GM11168 (cell line): Measurements from ENCODE around the gene ATRNL1.

Experiments
- in situ Hi-C: fragments of 300-500 bp; cut with MboI; formaldehyde crosslinking; loops from one replicate; pipeline ENCODE4 v1.12.0; 2022; ENCODE audit warnings: low sequenced_read_pairs; ENCODE audit not compliant: unreplicated experiment

Gene ATRNL1

DNA sequence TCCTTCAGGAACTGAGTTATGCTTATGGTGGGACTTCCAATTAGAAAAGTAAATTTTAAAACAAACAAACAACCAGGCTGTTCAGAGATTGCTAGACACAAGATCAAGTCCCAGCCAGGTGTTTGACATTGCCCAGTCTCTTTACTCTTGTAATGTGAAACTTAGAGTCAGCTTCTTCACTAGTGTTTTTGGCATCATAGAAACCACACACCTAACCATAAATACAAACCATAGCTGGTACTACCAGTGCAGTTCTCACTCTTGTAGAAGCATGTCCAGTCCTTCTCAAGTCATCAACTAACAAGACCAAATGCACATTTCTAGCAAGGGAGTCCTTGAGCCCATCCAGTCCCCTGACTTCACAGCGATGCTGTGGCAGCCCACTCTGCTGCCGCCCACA, 839.9 kb downstream of the ATRNL1 start:
- in situ Hi-C loops = no loop called here

DNA sequence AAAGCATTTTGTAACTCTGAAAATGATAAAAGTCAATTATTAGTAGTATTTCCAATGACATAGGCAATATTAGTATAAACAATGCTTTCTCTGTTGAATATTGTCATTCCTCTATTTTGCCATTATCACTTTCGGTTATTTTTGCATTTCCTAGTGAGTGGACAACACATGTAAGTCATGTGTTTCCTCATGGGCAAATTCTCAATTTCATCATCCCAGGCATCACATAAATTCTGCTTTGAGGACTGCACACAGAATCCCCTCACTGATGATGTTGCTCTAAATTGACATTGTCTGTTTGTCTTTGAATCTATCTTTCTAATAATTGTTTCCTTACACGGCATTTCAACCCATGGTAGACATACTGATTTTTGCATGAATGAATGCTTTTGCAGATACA, 842.6 kb downstream of the ATRNL1 start:
- in situ Hi-C loops = no loop called here

DNA sequence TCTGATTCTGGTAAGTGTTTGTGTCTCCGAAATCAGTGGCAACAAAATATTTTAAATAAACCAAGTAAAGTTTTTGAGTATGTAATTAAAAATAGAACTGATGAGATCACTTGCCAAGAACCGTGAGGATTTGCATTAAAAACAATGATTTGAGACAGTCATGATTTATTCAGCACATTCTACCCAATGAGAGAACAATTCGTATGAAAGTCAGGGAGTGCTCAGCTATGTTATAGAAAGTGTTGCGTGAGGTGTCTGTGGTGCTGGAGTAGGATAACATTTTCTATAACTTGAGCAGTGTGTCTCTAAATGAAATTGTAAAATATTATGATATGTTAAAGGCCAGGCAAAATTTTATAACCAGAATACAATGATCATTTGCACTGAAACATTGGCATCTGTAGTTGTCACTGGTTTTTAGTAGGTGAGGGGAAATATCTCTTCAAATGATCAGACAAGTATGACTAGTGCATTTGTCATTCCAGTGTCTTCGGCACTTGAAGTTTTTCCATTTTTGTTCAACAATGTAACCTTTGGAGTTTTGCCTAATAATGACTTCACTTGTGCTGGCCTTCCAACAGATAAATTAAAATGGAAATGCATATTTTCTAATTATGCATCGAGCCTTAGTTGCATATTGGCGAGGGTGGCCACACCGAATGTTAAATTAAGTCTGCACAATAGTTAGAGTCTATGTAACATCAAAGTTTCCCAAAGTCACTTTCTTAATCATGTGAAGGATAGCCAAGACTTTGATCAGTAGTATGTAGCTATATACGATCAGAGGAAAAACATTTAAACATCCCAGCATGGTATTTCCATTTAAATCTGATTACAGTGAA, 844.0 kb downstream of the ATRNL1 start:
- in situ Hi-C loops = no loop called here

DNA sequence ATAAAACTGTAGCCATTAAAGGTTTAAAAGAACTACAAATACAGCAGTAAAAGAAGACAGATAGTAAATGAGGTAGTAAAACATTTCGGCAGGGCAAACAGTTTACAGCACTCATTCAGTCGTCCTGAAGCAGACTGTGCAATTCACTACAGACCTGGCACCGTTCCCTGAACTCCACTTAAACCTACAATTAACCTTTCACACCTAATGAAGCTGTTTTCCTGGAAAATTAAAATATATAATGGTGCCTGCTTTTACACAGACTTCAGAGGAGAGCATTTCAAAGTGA, 844.5 kb downstream of the ATRNL1 start:
- in situ Hi-C loops = no loop called here

DNA sequence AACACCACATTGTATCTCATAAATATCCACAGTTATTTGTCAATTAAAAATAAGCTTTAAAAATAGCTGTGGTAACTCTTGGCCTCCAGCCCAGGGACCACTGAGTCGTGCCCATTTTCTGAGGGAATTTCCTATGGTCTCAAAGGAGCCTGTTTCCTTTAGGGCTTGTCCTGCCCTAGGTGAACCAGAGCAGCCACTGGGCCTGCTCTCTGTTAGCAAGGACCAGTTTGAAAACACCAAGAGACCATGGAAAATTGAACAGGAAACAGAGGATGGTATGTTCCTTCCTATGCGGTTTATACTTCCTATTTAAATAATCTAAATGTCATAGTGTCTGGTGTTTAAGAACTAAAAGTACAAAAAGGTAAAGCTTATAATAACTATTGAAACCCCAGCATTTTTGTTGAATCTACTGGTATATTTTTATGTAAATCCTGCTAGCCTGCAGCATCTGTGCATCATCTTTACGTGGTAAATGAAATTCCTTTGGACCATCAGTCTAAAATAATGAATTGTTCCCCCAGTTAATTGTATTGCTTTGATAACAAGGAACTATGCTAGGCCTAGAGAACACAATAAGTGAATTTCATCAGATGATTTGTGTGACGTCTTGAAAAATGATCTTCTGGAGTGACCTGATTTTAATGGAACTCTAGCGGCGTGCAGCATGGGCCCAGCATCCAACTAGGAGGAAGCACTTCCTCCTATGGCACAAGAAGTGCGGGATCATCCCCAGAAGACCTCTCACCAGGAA, 846.1 kb downstream of the ATRNL1 start:
- in situ Hi-C loops = no loop called here

DNA sequence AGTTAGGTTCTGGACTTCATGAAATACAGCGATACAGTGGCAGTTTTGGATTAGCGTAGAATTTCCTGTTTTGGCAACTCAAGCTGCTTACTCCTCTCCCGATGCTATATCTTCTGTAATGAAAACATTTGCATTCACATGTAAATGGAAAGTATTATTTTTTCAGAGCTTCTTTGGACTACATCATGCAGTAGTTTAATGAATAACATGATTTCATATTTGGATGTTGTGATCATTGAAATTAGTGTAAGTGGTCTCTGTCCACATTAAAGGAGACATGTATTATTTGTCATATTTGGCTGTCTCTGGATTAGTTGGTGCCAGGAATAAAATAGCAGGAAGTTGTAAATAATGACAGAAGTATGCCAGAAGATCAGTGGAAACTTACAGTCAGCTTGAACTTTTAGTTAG, 848.2 kb downstream of the ATRNL1 start:
- in situ Hi-C loops = no loop called here

DNA sequence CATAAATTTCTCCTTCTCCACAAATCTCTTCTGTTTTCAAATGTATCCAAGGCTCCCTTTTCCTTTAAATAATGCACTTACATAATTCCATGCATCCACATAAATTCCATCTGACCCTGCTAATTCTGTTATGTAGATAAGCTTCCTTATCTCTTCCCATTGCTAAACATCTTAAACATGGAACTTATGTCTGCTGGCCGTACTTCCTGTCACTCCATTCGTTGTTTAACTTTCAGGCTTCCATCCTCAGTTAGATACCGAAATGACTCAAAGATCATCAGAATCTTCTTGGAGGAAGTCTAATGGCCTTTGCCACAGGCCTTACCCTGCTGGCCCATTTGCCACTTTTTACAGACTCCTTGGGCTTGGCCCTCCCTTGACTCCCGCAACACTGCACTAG, 848.9 kb downstream of the ATRNL1 start:
- in situ Hi-C loops = no loop called here

DNA sequence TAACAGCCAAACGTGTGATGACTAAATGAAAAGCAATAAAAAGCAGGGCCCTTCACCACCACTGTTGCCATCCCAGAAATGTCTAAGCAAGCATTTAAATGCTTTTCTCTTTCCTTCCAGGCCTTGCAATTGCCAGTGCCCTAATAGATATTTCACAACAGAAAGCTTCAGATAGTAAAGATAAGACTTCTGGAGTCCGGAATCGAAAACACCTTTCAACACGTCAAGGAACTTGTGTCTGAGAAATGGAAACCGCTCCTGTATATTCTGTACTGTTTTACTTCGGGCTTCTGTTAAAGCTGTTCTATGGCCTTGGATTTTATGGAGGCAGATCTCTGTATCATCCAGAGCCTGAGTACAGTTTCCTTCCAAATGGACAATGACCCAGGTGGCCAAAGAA, 851.4 kb downstream of the ATRNL1 start:
- in situ Hi-C loops = no loop called here

DNA sequence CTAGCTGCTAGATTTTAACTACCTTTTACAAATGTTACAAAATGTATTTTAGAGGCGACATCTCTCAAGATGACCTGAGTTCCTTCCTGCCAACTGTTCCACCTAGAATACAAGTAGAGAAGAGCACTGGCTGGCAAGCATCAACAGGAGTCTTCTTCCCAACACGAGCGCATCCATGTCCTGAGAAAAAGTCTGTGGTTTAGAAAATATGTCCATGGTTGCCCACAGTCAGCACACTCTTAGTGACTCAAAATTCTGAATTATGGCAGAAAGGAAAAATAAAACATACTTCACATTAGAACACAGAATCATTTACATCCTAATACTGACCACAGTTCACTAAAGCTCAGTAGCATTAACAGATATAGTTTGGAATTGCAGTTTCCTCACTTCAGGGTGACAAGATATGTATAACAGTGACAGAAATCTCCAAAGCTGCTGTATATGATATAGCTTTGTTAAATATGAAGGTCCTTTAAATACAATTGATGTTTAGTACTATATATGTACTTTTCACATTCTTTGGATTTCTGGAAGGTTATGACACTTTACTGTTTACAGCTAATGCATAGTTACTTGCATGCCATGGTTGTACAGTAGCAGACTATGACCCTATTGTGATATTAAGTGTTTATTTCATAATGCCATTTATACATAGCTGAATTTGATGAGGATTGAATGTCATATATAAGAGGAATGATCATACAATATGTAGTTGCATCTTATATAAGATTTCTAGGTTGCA, 852.7 kb downstream of the ATRNL1 start:
- in situ Hi-C loops = no loop called here

DNA sequence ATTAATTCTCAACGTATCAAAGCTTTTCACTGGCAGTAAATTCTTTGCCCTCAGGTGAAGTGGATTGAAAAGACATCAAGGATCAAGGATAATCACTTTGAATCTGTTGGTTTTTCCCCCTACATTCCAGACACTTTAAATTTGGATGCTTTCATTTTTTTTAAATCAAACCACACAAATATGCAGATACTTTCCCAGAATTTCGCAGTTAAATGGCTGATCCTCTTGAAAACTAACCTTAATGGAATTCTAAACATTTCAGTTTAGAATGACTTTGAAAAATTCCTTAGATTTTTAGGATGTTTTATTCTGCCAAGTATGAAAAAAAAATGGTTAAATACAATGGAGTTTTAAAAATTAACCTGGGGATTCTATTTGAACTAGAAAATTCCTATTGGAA, 853.9 kb downstream of the ATRNL1 start:
- in situ Hi-C loops = no loop called here

DNA sequence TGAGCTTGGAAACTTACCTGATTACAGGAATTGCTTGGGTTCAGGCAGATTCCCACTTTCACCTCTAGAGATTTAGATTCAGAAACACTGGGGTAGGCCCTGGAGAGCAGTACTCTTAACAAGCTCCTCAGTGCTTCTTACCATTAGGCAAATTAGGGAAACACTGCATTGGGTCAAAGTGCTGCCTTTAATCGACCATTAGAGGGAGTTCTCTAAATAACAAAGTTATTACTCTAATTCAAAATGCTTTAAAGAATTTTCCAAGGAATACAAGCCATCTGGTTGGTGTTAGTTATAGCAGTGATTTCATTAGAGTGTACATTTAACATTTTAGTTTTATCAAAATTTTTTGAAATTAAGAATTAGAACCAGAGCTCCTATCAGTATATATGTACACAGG, 855.3 kb downstream of the ATRNL1 start:
- in situ Hi-C loops = no loop called here

DNA sequence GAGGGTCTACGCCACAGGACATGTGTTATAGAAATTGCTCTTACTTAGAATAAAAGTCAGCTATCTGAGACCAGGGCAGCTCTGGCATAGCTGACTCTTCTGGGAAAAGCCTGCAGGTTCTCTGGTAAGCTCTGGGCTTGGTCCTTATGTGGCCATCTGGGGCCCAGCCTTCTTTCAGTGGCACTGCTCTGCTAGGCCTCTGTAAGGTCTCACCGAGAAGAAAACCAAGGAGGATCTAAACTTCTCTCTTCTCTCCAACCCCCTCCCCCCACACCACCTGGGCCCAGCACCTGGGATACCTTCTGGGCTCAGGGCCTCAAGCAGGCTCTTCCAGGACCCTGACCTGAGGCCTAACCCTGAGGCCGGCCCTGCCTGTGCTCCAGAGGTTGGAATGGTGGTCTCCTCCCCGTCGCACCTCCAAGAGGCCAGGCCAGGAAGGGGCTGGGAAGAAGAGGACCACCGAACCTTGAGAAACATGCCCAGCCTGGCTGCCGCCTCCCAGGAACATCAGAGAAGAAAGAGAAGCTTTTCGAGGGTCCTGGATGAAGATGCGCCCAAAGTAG, 856.2 kb downstream of the ATRNL1 start:
- in situ Hi-C loops = no loop called here

DNA sequence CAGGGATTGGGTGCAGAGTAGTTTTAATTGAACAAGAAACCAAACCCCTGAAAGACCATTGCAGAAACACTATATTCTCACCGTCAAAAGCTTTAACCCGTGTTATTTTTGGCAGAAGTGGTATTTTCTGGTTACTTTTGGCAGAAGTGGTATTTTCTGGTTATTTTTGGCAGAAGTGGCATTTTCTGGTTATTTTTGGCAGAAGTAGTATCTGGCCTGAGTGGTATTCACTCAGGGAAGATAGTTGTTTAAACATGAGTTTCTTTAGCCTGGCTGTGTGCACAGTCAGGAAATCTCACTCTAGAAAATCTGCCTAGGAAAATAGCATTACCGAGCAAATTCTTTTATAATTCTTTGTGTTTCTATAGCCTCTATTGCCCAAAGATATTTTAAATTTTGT, 857.2 kb downstream of the ATRNL1 start:
- in situ Hi-C loops = no loop called here

DNA sequence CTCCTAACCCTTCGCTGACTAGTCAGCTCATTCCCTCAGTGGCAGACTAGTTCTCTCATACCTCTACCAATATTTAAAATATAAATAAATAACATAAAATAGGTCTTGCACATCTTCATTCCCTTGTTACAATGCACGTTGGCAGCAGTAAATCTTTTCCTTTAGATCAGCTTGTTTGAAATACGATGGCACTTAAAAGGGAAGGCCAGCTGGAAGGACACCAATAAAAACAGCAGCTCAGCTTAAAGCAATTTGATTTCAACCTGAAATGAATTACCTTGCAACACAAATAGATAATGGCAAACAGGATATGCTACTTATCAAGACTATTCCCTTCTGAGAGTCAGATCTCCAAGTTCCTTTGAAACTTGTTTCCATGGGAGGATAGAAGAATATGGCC, 858.1 kb downstream of the ATRNL1 start:
- in situ Hi-C loops = no loop called here

DNA sequence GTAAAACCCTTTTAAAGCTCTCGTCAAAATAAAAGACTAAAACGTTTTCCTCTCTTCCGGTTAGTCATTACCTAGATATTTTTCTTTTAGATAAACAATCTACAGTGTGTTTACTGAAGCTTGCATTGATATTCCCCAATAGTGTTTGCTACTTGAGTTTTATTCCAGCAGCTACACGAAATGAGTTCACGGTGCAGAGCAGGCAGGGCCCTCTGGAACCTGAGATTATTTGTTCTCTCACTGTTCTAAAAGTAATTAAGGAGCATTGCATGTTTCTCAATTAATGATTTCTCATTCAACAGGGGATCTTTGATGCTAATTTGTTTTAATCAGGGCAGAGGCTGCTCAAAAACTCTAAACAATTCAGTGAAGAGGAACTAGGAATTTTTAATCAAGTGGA, 860.1 kb downstream of the ATRNL1 start:
- in situ Hi-C loops = no loop called here

DNA sequence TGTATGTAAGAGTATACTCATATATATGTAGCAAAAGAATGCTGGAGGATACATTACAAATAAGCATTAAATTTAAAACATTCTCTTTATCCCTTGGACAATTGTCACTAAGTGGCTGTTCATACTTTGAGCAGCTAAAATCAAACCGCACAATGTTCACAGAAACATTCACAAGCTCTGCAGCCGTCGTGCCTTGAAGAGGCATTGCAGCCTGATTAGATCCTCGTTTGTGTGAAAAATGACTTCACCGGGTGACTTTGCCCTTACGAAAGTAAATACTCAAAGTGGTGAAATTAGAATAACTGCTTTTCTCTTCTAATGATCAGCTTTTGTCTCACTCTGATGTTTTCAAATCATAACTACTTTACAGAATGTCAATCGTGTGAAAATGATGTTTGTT, 860.8 kb downstream of the ATRNL1 start:
- in situ Hi-C loops = no loop called here

DNA sequence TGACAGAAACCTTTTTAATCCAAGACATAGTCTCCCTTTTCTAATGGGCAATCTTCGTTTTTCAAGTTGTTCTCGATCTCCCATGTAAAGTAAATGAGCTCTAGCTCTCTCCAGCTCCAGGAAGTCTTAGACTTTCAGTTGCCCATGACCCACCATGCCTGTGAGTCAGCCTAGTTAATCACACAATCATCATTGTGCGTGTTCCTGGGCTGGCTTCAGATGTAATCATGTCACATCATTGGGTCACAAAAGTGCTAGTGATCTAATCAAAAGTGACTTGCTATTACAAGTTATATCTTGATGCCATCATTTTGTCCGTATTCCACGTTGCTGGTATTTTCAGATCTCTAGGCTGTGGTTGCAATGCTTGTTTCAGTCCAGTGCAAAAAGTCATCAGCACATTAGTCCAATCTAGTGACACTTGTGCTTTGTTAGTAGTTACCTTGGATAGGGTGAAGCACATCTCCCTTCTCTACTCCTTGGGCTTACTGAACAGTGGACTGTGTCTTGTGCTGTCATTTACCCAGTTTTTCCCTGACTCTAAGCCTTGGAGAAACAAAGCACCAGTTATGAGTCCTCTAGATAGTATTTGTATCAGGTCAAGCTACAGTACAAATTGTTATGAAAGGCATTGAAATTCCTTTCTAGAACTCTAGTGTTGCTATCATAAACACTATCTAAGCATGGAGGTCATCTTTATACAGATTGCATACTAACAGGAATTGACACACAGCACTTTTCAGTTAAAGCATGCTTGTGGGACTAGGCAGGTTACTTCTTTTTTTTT, 863.3 kb downstream of the ATRNL1 start:
- in situ Hi-C loops = no loop called here

DNA sequence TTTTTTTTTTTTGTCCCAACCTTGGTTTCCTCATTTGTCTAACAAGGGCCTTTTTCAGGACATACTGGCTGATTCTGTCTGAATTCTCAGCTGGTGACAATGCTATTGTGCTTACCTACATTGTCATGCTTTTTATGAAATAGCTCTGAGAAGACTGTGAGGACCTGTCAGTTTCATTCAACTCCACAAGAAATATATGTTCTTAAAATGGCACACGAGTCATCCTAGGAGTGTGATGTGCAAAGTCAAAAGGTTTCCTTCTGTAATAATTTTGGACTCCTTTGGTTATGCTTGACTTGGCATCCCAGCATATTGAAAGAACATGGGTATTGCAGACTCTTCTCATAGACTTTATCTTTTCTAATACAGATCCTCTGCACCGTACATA, 863.8 kb downstream of the ATRNL1 start:
- in situ Hi-C loops = no loop called here

DNA sequence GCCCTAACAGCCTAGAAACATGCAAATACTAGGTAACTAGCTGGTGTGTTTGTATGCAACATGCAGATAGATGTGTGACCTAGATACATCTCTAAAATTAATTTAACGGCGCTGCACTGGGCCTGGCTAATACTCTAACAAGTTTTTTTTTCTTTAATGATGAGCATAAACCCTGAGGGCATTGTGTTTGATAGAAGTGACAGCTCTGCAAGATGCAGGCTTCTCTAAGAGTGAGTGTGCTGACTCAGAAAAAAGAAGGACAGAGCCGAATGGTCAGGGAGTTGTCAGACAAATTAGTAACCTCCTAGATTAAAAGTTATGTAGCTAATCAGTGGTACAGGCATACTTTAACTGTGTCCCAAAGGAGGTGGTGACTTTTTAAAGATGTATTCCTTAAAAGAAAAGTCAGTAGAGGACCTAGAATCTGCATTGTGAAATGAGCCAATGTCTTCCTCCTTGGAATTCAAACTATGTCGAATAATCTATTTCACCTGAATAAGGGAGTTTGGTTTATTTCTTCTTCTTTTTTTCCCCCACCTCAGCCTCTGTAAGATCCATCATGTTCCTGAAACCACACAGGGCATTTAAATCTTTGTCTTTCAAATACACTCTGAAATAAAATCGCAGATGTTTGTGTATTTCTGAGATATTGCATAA, 864.7 kb downstream of the ATRNL1 start:
- in situ Hi-C loops = no loop called here

DNA sequence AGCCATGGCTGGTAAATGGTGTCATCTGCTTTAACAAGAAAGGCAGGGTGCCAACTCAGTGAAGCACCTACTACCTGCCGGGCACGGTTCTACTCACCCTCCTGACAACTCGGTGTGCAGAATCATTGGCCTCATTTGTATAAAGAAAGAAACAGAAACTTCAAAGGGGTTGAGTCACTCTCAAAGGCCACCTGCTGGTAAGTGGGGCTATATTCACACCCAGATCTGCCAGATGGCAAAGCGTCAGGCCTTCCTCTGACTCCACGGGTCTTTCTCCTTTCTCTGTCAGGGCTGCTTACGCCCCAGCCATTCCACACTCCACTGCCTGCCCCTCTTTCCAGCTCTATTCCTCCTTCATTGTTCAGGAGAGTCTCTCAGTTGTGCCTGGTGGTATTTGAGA, 870.7 kb downstream of the ATRNL1 start:
- in situ Hi-C loops = no loop called here
